ENCODE data around the gene C2CD2. TPM values are rescaled to one million over a fixed set of nuclear protein-coding genes. Genes with fewer than 3 reads are reported as not detected.

The C2CD2 gene
- total and polyA plus RNA-seq, 2 of the 8 experiments (the other 6 are each of a cell fraction or from before 2014, with no cell fraction given) = 10.4 to 13.0 TPM

GRCh38 chr21:41924368-41924754 is 29.5 kb downstream of the C2CD2 start:
- Histone ChIP-seq H2AK5ac (ENCODE audit: low read depth, low read length) (no peak overlapping the region), H3K23me2 (ENCODE audit: low read depth, low read length) (no peaks in the 10 kb centered on the region), H2BK20ac (ENCODE audit: low read length) (no peak overlapping the region), H3K9ac (replicated peaks in 1 of 4; ENCODE audit: extremely low read depth in 1 of 4, low read depth in 3 of 4, low read length in 3 of 4) (no peak overlapping the region), H3K4me2 (ENCODE audit: insufficient read depth in 1 of 2, low read depth in 2 of 2, low read length in 2 of 2) (no peak overlapping the region), H4K20me1 (replicated peaks in 1 of 2; ENCODE audit: control insufficient read depth in 1 of 2, insufficient read depth in 2 of 2, low read length in 2 of 2) (no peaks in the 10 kb centered on the region), H3K27me3 (replicated peaks in 1 of 4; ENCODE audit: control insufficient read depth in 3 of 4, extremely low read depth in 1 of 4, insufficient read depth in 3 of 4, low read length in 3 of 4) (no peaks in the 10 kb centered on the region), H2BK5ac (ENCODE audit: low read depth, low read length) (no peak overlapping the region), H3K27ac (ENCODE audit: low read depth, low read length) (no peak overlapping the region), H2BK12ac (ENCODE audit: low read depth, low read length) (no peak overlapping the region), H2BK120ac (replicated peaks; ENCODE audit: low read depth, low read length) (no peak overlapping the region), H3K9me3 (ENCODE audit: insufficient read depth in 2 of 2, low read depth in 1 of 2, low read length in 1 of 2) (no peaks in the 10 kb centered on the region), H4K91ac (replicated peaks; ENCODE audit: insufficient read length, low read length) (no peak overlapping the region), H3K79me1 (ENCODE audit: low read depth, low read length) (no peaks in the 10 kb centered on the region; the same call in 1 of the 2 replicates), H3K18ac (ENCODE audit: extremely low read depth, low read length) (no peak overlapping the region), H3K23ac (ENCODE audit: insufficient read length) (no peak overlapping the region), H3K4me3 (ENCODE audit: extremely low read depth in 1 of 4, insufficient read depth in 2 of 4, low read depth in 3 of 4, low read length in 4 of 4) (no peak overlapping the region), H4K8ac (ENCODE audit: extremely low read depth, insufficient read depth, low read length) (no peak overlapping the region), H3K36me3 (ENCODE audit: control insufficient read depth in 2 of 4, insufficient read depth in 4 of 4, low read length in 3 of 4) (no peaks in the 10 kb centered on the region), H2AFZ (ENCODE audit: low read length) (no peak overlapping the region), H3K79me2 (ENCODE audit: control insufficient read depth in 1 of 2, insufficient read depth in 2 of 2, low read length in 2 of 2) (no peaks in the 10 kb centered on the region), H3K56ac (replicated peaks; ENCODE audit: insufficient read length, low read depth, low read length) (no peak overlapping the region), H3K4me1 (replicated peaks in 1 of 4; ENCODE audit: control insufficient read depth in 3 of 4, insufficient read depth in 4 of 4, low read length in 3 of 4) (peaks cover 4 to 16% (median 9%) of the 10 kb centered on the region in 4 experiments), H3K4ac (replicated peaks; ENCODE audit: insufficient read length, low read depth, low read length) (no peak overlapping the region), H2BK15ac (ENCODE audit: low read length) (no peak overlapping the region), H4K5ac (ENCODE audit: insufficient read length, low read depth, low read length) (no peak overlapping the region), H3K14ac (ENCODE audit: insufficient read length) (no peak overlapping the region)
- ChIA-PET POLR2A (ENCODE audit: partially characterized antibody) (interaction anchor here (1.7 kb wide), 1 partner anchor 11 kb away, joined by 4 read pairs; no protein-coding TSS in a partner anchor), CTCF (ENCODE audit: partially characterized antibody) (interaction anchor here (0.6 to 2.0 kb wide), 4 partner anchors 9 to 370 kb away, joined by 3 to 6 read pairs (median 4); no protein-coding TSS in a partner anchor)
- no peak for TF ChIP-seq TEAD4 (IDR thresholded peaks at IDR 0.05; ENCODE audit: low read depth, low read length)
- TF ChIP-seq SIRT6 (IDR thresholded peaks at IDR 0.05; ENCODE audit: low read length) = no peak
- no peak for TF ChIP-seq RNF2 (IDR thresholded peaks at IDR 0.05; ENCODE audit: borderline replicate concordance, low read depth, low read length, missing control alignments, poor library complexity, severe bottlenecking)
- TF ChIP-seq TAF7 (optimal IDR thresholded peaks at IDR 0.05; ENCODE audit: borderline replicate concordance, low read depth, low read length) = no peak
- no peak for TF ChIP-seq JUND (IDR thresholded peaks at IDR 0.05; ENCODE audit: low read length)
- TF ChIP-seq FOSL1 (IDR thresholded peaks at IDR 0.05; ENCODE audit: insufficient read depth, low read depth, low read length) = no peak
- TF ChIP-seq CREB1 (IDR thresholded peaks at IDR 0.05) = no peak
- DNase-seq (ENCODE audit: low read depth in 1 of 2, low spot score in 2 of 2) = no peak
- no peak for FAIRE-seq
- 93% methylated on average over 6 of the region's 6 CpGs; no CpG with 5 or more reads in 1 of the 2 experiments for WGBS, 2 experiments (ENCODE audit: extremely low coverage in 1 of 2, insufficient coverage in 1 of 2, insufficient read length in 1 of 2, insufficient replicate concordance in 2 of 2, low coverage in 1 of 2, low lambda C conversion rate in 2 of 2, missing lambda C conversion rate in 1 of 2)
